Dermis microvascular lymphatic vessel endothelial cell (primary cell): ENCODE data around the gene CD79B. TPM values are rescaled to one million over a fixed set of nuclear protein-coding genes. Genes with fewer than 3 reads are reported as not detected.

Experiments
- DNase-seq, 2 donors: peaks; one replicate each; pipeline versions ENCODE4 v3.0.0 to v3.0.0-alpha.2; 2010; ENCODE audit warnings: low read depth in 2 of 2
- total RNA-seq: library from RNA; depleted of rRNA; stranded (reverse); fragments of >200 nt; gene quantifications from 2 replicates; pipeline ENCODE4 v1.2.1, GENCODE V29; 2014

The CD79B gene
- 0.51 and 3.0 TPM in 2 replicates for total RNA-seq

DNA sequence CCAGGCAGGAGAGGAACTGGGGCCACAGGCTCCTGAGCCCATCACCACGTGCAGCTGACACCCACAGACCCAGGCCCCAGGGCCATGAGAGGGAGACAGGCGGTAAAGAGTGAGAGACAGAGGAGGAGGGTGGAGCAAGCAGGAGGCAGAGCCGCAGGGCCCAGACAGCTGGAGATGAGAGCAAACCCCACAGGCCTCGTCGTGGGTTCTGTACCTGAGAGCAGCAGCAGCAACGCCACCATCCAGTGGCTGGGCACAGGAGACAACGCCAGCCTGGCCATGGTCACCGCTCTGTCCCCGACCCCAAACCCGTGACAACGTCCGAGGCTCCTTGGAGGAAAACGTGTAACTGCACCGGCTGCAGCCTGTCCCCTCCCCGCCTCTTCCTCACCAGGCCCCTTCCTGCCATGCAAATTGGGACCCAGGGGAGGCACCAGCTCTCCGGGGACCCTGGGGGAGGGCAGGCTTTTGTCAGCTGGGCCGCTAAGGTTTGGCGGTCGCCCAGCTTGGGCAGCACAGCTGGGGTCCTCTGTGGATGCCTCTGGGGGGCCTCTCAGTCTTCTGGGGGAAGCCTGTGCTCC, at the start of gene CD79B:
Gene CD79B, minus strand, starts transcription at position 351 of the 581 bp plus-strand sequence. Its CDS starts 70 bp downstream, at position 281.
- no peak for DNase-seq

DNA sequence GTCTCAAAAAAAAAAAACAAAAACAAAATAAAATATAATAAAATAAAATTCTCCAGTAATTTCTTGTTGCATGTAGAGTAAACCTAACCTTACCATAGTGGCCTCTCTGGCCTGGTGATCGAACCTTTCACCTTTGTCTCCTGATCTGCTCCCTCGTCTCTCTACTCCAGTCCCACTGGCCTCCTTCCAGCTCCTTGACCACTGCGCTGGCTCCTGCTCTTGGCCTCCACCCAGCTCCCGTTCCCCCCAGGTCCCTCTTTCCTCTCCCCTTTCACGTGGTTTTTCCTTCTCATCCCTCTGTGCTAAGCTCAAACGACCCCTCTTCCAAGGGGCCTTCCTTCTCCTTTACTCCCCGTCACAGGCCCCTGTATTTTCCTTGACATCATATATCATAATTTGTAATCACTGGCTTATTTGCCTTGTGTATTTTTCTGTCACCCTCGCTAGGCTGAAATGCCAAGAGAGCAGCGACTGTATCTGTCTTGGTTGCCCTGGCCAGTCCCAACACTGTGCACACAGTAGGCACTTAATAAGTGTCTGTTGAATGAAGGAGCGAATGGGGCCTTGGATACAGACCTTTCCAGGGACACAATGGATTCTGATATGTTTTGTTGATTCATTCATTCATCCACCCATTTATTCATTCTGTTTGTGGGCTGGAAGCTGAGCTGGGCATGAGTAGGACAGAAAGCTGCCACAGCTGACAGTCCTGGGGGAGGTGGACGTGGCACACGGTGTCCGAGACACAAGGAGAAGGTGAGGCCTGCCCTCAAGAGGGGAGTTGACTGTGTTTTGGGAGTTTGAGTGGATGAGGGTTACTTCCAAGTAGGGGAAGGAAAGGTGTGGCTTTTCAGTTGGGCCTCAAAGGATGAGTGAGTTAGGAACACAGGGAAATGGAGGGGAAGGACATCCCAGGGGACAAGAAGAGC, 46.4 kb upstream of the CD79B start:
- DNase-seq = no peak

DNA sequence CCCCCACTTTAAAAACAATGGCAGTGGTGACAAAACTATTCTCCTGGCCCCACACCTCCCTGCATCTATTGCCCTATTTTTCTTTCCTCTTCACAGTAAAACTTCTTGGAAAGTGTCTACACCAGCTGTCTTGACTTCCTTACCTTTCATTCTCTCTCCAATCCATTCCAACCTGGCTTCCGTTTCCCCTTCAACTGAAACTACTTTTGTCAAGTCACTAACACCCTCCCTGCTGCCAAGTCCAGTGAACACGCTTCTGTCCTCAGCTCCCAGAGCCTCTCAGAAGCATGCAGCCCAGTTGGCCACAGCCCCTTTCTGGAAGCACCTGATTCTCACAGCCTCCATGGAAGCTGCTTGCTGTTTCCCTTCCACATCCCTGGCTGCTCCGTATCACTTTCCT, 44.6 kb upstream of the CD79B start:
- no peak for DNase-seq

DNA sequence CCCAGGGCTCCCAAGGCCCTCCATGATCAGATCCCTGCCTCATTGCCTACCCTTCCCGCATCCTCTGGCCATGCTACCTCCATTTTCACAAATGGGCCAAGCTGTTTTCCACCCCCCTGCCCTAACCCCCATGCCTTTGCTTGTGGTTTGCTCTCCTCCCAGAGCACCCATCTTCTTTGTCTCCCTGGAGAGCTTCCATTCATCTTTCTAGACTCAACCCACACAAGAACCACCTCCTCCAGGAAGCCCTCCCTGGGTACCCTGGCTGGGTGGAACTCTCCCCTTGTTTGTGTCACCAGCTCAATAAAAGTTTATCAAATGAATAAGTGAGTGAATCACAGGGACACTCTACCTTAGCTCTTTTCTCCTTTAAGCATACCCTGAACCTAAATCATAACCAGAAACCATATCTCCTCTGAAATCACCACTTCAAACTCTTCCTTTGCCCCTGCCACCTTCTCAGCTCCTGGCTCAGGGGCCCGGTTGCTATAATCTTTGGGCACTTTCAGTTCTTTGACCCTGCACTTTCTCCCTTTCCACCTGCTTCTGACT, 43.5 kb upstream of the CD79B start:
- no peak for DNase-seq

DNA sequence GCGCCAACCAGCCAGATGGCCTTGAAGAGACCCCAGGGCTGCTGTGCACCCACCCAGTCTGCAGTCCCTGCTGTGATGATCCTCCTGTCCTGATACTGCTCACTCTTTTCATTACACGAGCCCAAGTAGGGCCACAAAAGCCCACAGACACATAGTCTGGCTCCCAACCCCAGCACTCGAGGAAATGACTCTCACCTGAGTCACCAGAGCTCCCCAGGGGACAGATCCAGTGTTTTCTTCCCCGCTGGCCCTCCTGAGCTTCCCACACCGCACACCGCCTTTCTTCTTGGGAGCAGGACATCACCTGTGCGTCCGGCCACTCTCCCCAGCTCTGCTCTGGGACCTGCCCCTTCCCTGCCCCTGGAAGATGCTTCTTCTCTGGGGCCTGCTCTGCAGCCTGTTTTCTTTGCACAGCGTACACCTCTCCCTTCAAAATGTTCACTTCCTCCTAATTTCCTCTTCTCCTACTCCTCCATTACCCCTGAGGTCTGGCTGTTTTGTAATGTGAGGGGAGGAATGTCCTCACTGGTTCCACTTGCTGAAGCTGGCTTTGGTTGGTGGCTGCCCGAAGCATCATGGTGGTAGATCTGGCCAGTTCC, 42.6 kb upstream of the CD79B start:
- peak in 1 of 2 donors; percentile 72 for DNase-seq

DNA sequence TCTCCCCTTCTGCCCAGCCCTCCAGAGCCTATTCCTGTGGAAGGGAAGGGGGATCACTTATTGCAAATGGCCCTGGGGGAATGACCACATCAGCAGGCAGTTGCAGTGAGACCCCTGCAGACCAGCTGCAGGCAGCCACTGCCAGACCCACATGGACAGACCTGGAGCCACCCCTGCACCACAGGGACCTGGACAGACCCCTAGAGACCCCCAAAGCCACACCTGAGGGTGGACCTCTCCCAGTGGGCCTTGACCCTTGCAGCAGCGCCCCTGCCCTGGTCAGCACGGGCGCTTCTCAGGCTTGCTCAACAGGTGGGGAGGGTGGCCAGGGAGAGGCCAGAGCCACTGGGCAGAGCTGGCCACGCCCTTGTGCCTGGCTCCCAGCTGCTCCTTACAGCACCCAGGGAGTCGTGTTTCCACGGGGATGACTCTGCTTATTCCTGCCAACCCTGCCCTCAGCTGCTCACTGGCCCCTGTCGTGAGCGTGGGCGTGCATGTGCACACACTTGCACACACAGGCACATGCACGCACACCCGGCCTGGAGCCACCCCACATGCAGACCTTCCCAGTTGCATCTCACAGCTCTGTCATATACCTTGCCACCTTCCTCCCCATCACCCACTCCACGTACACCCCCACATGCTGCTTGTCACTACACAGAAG, 41.9 kb upstream of the CD79B start:
- DNase-seq = no peak

DNA sequence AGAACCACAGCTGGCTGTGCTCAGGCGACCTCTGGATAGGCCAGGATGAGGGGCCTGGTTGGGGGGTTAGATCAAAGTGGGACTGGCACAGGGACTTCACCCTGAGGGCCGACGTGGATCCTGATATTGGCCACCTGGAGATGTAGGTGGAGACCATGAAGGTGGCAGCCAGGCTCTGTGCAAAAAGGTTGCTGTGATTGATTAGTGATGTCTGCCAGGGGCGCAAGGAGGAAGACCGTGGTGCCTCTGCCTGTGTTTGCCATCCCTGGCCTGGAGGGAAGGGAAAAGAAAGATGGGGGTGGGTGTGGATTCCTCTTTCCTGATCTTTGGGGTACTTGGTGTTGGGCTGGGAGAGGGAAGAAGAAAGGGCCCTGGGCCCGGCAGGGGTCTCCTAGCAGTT, 41.1 kb upstream of the CD79B start:
- no peak for DNase-seq

DNA sequence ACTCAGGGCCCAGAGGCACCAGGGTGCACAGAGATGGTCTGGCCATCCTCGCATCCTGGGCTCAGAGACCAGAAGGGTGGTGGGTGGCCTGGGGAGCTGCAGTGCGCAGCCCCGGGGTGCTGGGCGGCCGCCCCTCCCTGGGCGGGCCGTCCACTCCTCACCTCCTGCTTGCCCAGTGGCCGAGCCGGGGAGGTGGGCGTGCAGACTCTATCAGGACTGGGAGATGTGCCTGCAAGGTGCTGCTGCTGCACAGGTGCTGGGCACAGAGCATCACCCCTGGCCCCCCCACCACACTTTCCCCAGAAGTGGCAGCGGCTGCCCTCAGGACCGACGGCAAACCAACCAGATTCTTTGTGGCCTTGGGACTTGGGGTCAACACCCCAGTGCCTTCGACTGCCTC, 40.7 kb upstream of the CD79B start, which contains the start of gene SCN4A:
Gene SCN4A, minus strand, starts transcription at position 123 of the 400 bp plus-strand sequence. Its CDS starts 77 bp downstream, at position 46.
- no peak for DNase-seq

DNA sequence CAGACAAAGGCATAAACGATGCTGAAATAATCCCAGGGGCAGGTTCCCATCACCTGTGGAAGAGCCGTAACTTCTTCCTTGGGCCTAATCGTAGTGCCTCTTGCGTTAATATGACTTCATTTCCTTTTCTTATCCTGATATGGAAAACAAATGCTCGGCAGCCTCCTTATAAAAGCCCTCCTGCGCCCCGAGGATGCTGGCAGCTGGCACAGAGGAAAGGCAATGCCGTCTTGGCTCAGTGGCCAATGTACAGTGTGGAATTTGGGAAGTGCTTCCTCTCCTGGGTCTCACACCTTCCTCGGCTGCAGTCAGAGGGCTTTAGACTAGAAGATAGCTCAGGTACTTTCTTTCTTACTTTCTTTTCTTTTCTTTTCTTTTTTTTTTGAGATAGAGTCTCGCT, 37.1 kb upstream of the CD79B start:
- DNase-seq = no peak

DNA sequence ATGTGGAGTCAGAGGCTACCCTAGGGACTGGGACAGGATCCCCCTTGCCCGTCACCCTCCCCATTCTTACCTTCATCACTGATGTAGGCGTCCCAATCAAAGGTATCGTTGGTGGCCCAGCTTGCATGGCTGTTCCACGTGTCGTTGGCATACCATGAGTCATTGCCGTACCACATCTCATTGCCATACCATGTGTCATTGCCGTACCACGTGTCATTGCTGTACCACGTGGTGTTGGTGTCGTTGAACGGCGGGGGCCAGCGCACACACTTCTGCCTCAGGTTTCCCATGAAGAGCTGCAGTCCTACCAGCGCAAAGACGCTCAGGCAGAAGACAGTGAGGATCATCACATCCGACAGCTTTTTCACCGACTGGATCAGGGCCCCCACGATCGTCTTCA, 35.8 kb upstream of the CD79B start:
- no peak for DNase-seq

DNA sequence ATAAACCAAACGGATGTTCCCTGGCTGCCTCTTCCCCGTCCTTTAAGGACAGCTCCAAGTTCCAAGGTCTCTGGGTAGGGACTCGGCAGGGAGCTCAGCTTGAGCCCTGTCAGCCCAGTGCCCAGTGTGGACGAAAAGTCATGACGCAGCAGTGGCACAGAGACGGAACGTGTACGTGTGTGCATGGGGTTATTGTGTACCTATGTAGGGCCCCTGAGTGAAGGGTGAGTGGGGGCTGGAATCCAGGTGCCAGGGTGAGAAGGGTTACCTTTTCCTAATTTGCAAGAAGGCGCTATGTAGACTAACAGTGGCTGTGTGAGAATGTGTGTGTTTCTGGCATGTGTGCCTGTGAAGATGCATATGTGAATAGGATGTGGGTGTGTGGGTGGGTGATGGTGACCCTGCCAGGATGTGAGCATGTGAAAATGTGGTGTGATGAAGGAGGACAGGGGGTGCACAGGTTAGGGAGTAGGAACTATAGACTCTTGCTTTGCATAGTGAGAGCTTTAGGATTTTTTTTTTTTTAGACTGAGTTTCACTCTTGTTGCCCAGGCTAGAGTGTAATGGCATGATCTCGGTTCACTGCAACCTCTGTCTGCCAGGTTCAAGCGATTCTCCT, 34.6 kb upstream of the CD79B start:
- DNase-seq = no peak

DNA sequence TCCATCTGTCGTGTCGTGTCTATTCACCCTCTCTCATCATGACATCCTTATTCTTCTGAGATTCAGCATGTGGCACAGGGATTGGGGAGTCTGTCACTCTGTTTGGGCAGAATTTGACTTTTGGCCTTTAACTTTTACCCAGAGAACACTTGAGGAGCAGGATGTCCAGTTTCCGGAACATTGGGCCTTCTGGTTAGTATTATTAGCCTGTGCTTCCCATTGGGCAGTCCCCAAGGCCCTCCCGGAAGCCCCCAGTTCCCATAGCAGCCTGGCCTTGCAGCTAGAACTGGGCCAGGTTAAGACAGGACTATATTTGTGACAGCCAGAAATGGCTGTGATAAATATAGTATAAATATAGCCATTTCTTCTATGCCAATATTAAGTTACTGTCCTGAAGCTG, 31.0 kb upstream of the CD79B start:
- no peak for DNase-seq

DNA sequence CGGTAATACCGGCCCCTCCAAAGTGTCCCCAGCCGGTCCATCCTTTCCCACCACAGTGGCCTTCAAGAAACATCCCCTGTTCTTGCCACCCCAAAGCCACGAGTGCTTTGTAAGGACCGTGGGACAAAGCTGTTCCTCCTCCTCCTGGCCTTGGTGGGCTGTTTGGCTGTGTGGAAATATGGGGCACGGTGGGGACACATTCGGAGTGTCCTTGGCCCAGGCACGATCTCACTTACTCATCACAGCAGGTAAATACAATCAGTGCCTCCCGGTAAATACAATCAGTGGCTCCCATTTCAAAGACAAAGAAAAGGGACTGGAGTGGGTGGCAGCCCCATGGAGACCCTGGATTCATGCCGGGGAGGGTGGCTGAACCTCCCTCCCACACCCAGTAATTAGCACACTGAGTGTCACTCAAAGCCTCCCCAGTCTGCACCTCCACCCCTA, 30.2 kb upstream of the CD79B start:
- no peak for DNase-seq

DNA sequence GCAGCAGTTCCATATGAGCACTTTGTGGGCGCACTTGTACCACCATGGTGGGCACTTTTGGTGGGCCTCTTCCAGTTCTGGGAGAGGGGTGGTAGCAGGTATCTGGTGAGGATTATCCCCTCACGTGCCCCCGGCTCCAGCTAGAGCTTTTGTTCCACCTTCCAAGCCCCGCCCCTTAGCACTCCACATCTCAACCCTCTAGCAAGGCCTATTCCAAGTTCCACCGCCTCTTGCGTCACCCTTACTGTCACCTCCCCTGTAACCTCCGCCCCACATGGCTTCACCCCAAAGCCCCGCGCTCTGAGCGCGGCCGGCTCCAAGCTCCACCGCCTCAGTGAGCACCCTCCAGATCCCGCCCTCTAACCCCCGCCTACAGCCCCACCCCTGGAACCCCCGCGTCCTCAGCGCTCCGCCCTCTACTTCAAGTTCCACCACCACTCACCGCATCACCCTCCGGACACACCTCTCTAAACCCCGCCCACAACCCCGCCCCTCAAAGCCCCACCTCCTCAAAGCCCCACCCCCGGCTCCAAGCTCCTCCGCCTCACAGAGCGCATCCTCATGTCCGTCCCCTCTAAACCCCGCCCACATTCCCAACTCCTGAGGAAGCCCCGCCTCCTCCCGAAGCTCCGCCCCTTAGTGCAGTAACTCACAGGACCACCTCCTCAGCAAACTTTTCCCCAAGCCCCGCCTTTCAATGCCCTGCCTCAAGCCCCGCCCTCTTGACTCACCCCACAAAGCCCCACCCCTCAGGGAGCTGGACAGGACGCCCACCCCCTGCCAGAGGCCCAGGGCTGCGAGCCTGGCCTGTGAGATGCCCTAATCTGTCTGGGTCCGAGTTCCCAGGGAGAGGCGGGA, 29.5 kb upstream of the CD79B start:
- peak; percentile 30 to 69 for DNase-seq

DNA sequence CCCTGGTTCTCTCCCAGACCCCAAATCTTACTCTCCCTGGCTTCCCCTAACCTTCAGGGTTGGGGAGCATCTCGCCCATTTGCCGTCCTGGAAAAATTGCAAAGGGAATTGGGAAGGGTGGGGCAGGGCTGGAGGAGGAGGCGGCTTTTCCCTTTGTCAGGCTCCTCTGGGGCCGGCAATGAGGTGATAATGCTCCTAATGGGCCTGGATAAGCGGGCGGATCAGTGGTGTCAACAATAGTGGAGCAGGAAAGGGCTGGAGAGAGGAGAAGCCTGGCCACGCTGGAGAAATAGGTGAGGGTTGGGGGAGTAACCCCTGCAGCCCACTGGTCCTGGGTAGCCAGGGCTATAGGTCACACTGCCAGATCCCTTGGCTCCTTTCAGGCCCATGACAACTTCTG, 28.3 kb upstream of the CD79B start:
- DNase-seq = no peak

DNA sequence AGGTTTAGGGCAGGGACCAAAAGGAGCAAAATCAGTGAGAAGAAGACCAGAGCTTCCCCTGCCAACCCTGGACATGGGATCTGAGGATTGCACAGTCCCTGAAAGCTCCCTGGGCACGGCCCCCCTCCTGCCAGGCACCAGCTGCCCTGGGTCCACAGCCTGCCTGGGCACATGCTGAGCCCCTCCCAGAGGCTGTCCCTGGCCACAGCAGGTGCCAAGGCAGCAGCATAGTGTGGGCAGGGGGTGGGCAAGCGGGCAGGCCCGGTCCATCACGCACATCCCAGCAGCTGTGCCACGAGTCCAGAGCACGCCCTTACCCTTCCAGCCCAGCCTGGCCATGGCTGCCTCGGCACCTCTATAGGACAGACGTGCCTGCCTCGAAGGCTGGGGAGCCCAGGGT, 27.9 kb upstream of the CD79B start:
- no peak for DNase-seq

DNA sequence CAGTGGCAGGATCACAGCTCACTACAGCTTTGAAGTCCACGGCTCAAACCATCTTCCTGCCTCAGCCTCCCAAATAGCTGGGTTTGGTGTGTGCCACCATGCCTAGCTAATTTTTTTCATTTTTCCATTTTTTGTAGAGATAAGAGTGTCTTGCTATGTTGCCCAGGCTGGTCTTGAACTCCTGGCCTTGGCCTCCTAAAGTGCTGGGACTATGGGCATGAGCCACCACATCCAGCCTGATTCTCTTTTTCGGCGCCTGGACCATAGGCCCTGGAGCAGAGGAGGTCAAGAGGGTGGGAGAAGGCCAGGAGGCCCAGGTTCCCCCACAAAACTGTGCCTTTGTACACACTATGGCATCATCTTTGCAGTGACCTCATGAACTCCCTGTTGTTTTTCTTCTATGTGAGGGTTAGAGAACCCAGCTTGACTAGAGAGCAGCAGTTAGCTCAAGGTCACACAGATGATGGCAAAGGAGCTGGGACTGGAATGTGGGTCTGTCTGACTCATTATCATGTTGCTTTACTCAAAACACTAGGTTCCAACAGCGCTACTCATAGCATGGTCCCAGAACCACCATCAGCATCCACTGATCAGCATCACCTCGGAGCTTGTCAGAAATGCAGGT, 24.3 kb upstream of the CD79B start:
- DNase-seq = no peak

DNA sequence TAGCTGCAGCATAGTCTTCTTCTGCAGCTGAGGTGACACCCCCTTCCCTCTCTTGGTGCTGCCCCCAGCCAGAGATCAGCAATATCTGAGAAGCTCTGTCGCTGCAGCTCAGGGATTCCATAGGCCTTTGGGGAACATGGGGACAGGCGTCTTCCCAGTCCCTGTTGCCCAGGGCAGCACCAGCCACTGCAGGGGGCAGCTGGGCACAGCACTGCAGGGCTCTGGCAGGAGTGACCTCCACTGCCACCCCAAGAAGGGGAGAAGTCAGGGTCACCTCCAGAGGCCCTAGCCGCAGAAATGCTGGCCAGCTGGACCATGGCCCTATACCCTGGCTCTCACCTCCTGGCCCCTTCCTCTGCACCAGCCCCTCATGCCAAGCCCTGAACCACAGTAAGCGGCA, 23.7 kb upstream of the CD79B start:
- no peak for DNase-seq

DNA sequence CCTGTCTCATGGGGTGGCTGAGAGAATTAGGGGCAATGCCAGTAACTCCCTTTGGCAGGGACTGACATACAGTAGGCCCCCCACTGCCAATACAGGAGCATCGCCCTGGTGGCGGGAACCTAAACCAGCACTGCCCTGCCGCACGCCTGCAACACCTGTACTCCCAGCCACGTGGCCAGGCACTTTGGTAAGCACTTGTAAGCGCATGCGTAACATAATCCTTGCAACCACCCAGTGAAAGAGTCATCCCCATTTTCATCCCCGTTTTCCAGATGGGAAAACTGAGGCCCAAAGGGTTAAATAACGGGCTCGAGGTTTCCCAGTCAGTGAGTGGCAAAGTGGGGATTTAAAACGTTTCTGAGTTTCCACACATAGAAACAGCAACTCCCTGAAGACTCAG, 23.1 kb upstream of the CD79B start:
- no peak for DNase-seq
